Astrocyte of the spinal cord (primary cell): ENCODE data around the gene SYCN.
"Not testable (repeated sequence)": the region's sequence is repeated elsewhere in the genome, so short reads cannot be mapped to it uniquely, and the experiment has no call there.

Experiments
- DNase-seq: peaks from one replicate; pipeline ENCODE4 v3.0.0; 2011; ENCODE audit warnings: low read depth, low spot score
- H3K4me3 ChIP-seq: 2 replicates; pipeline ENCODE4 v1.5.1; 2011; ENCODE audit warnings: low read depth, mild to moderate bottlenecking, low read length, moderate library complexity
- CTCF ChIP-seq: IDR thresholded peaks from 2 replicates; pipeline ENCODE4 v1.5.1; 2012; ENCODE audit warnings: low read depth, mild to moderate bottlenecking, low read length, inconsistent platforms
- in situ Hi-C: cut with HindIII; loops from 2 replicates; pipeline ENCODE4 v1.10.0; 2017; ENCODE audit warnings: low sequenced_read_pairs

The SYCN gene

GRCh38 chr19:39237200-39238184 is 33.4 kb upstream of the SYCN start:
- DNase-seq, result no peak
- TF ChIP-seq CTCF, result no peak
- in situ Hi-C loops, result no loop called here
- no peak overlapping the region for H3K4me3 ChIP-seq

- H3K4me3 ChIP-seq, result no peak overlapping the region
- in situ Hi-C loops, result no loop called here
- no peak for DNase-seq
- no peak for TF ChIP-seq CTCF
Observed at GRCh38 chr19:39236527-39236926, 32.5 kb upstream of the SYCN start.

GRCh38 chr19:39232708-39233107 is 28.6 kb upstream of the SYCN start:
- H3K4me3 ChIP-seq, result no peak overlapping the region
- in situ Hi-C loops, result no loop called here
- no peak for TF ChIP-seq CTCF
- DNase-seq, result no peak

- DNase-seq, result no peak
- in situ Hi-C loops, result no loop called here
- no peak for TF ChIP-seq CTCF
- H3K4me3 ChIP-seq, result no peak overlapping the region
Observed at GRCh38 chr19:39230096-39230764, 26.2 kb upstream of the SYCN start.

GRCh38 chr19:39224910-39225309 is 20.8 kb upstream of the SYCN start:
- DNase-seq, result no peak
- TF ChIP-seq CTCF, result no peak
- in situ Hi-C loops, result no loop called here
- H3K4me3 ChIP-seq, result no peak overlapping the region

GRCh38 chr19:39223703-39224279 is 19.7 kb upstream of the SYCN start:
- in situ Hi-C loops, result no loop called here
- peak; percentile 13 for DNase-seq
- no peak overlapping the region for H3K4me3 ChIP-seq
- no peak for TF ChIP-seq CTCF

- in situ Hi-C loops, H3K4me3 ChIP-seq, DNase-seq: not testable (repeated sequence)
Observed at GRCh38 chr19:39219108-39219507, 15.0 kb upstream of the SYCN start.
